GM12891 (cell line): ENCODE data around the gene BEND6.

Experiments
- PAX5 ChIP-seq: IDR thresholded peaks from 2 replicates; pipeline ENCODE4 v1.6.1; 2011; ENCODE audit warnings: low read length, moderate library complexity, mild to moderate bottlenecking; ENCODE audit not compliant: insufficient read depth, severe bottlenecking
- POLR2A ChIP-seq: IDR thresholded peaks from 2 replicates; pipeline ENCODE4 v1.6.1; 2011; ENCODE audit warnings: low read depth, low read length, control low read depth
- POLR2AphosphoS5 ChIP-seq: IDR thresholded peaks from 2 replicates; pipeline ENCODE4 v1.6.1; 2011; ENCODE audit warnings: low read depth, low read length, control low read depth
- POU2F2 ChIP-seq: IDR thresholded peaks from 2 replicates; pipeline ENCODE4 v1.6.1; 2011; ENCODE audit warnings: low read depth, mild to moderate bottlenecking, control low read depth, low read length, moderate library complexity
- TAF1 ChIP-seq: IDR thresholded peaks from 2 replicates; pipeline ENCODE4 v1.6.1; 2011; ENCODE audit warnings: low read depth, low read length, control low read depth

GRCh38 chr6:56927538-56928453 lies 27.1 kb upstream of the BEND6 start:
- TF ChIP-seq POLR2A (no peak), POU2F2 (no peak), POLR2AphosphoS5 (no peak), TAF1 (no peak), PAX5 (no peak)
